B cell (primary cell): ENCODE results near the gene PCSK7. TPM values are rescaled to one million over a fixed set of nuclear protein-coding genes. Genes with fewer than 3 reads are reported as not detected.

Experiments used
- ATAC-seq: fragments of 200-7000 bp; cut with Tn5 transposase; one replicate; pipeline ENCODE4 v1.10.0; 2021; ENCODE audit warnings: low read depth, mild to moderate bottlenecking, moderate number of reproducible peaks, moderate library complexity
- CTCF ChIA-PET: fragments of 350-600 bp; sonication (Branson Sonifier 250); formaldehyde crosslinking; loops from one replicate; lab custom pipeline; 2021; ENCODE audit warnings: antibody characterized with exemption, inconsistent platforms; lab: Charles Lee
- POLR2A ChIA-PET: fragments of 350-600 bp; sonication (Branson Sonifier 250); formaldehyde crosslinking; loops from one replicate; lab custom pipeline; 2021; ENCODE audit warnings: antibody characterized with exemption; lab: Charles Lee
- DNase-seq: peaks from one replicate; pipeline ENCODE4 v3.0.0; 2013
- H2AFZ ChIP-seq: 2 replicates; pipeline ENCODE4 v1.6.1; 2012; ENCODE audit warnings: mild to moderate bottlenecking, low read depth, low read length; ENCODE audit not compliant: insufficient read depth, poor library complexity, severe bottlenecking
- H3K27ac ChIP-seq, 2 donors: 1 replicate in 1 of 2; 2 replicates in 1 of 2; pipeline ENCODE4 v1.5.1; 2012 to 2013; ENCODE audit warnings: low read length in 2 of 2, mild to moderate bottlenecking in 2 of 2, moderate library complexity in 1 of 2
- H3K27me3 ChIP-seq, 4 experiments: fragments of 200-600 bp in 1 of 4; sonication (generic) in 1 of 4; replicated peaks in 1 of 4; 1 replicate in 2 of 4; 2 replicates in 2 of 4; pipeline versions ENCODE4 v1.6.1 to v1.7.0; 2013 to 2016; ENCODE audit warnings: low read length in 3 of 4, mild to moderate bottlenecking in 2 of 4, mixed read lengths in 1 of 4, moderate library complexity in 1 of 4; ENCODE audit not compliant: insufficient read depth in 4 of 4, control insufficient read depth in 3 of 4; ENCODE audit errors: control extremely low read depth in 1 of 4
- H3K36me3 ChIP-seq, 2 experiments: replicated peaks in 1 of 2; 1 replicate in 1 of 2; 2 replicates in 1 of 2; pipeline versions ENCODE4 v1.6.1 to v1.7.1; 2013; ENCODE audit warnings: low read length in 1 of 2; ENCODE audit not compliant: insufficient read depth in 2 of 2, control insufficient read depth in 1 of 2; ENCODE audit errors: control extremely low read depth in 1 of 2, extremely low read depth in 1 of 2
- H3K4me1 ChIP-seq, 2 donors: fragments of 200-600 bp in 1 of 2; sonication (generic) in 1 of 2; 1 replicate in 1 of 2; 2 replicates in 1 of 2; pipeline versions ENCODE4 v1.5.1 to v1.6.1; 2013 to 2017; ENCODE audit warnings: low read length in 2 of 2; ENCODE audit not compliant: control insufficient read depth in 2 of 2, insufficient read depth in 2 of 2
- H3K4me2 ChIP-seq: replicated peaks from 2 replicates; pipeline ENCODE3; 2012; ENCODE audit warnings: mild to moderate bottlenecking, low read depth, low read length; ENCODE audit not compliant: poor library complexity, severe bottlenecking
- H3K4me3 ChIP-seq, 5 experiments: fragments of 200-600 bp in 1 of 5; sonication (generic) in 1 of 5; 1 replicate in 3 of 5; 2 replicates in 2 of 5; pipeline versions ENCODE4 v1.5.1 to v1.7.0; 2011 to 2016; ENCODE audit warnings: low read length in 4 of 5, mild to moderate bottlenecking in 4 of 5, low read depth in 2 of 5, control low read depth in 1 of 5, moderate library complexity in 1 of 5; ENCODE audit not compliant: insufficient read depth in 1 of 5; ENCODE audit errors: control extremely low read depth in 1 of 5, extremely low read depth in 1 of 5
- H3K79me2 ChIP-seq: fragments of 200-600 bp; sonication (generic); one replicate; pipeline ENCODE4 v1.6.0; 2016; ENCODE audit warnings: low read length; ENCODE audit not compliant: control insufficient read depth, insufficient read depth
- H3K9ac ChIP-seq: fragments of 200-600 bp; sonication (generic); 2 replicates; pipeline ENCODE4 v1.6.1; 2017; ENCODE audit warnings: mild to moderate bottlenecking, low read length, moderate library complexity
- H3K9me3 ChIP-seq, 3 donors: one replicate each; pipeline versions ENCODE4 v1.6.1 to v1.7.1; 2013; ENCODE audit warnings: low read length in 2 of 3; ENCODE audit not compliant: control insufficient read depth in 2 of 3, insufficient read depth in 1 of 3; ENCODE audit errors: control extremely low read depth in 1 of 3
- H4K20me1 ChIP-seq: 2 replicates; pipeline ENCODE4 v1.6.0; 2012; ENCODE audit warnings: mild to moderate bottlenecking, low read length; ENCODE audit not compliant: insufficient read depth, control insufficient read depth, poor library complexity, severe bottlenecking
- H3K27ac Mint-ChIP-seq: one replicate; pipeline ENCODE4 v1.8.0; 2021; ENCODE audit warnings: mixed read lengths
- H3K27me3 Mint-ChIP-seq: one replicate; pipeline ENCODE4 v1.8.0; 2021; ENCODE audit warnings: mixed read lengths
- H3K4me1 Mint-ChIP-seq: one replicate; pipeline ENCODE4 v1.8.0; 2021; ENCODE audit warnings: mixed read lengths
- H3K4me3 Mint-ChIP-seq: one replicate; pipeline ENCODE4 v1.8.0; 2021; ENCODE audit warnings: mixed read lengths
- H3K9me3 Mint-ChIP-seq: one replicate; pipeline ENCODE4 v1.8.0; 2022; ENCODE audit warnings: mixed read lengths; ENCODE audit not compliant: insufficient read depth
- EZH2 ChIP-seq: IDR thresholded peaks from 2 replicates; pipeline ENCODE4 v1.6.1; 2012; ENCODE audit warnings: borderline replicate concordance, low read depth, mild to moderate bottlenecking, moderate library complexity, low read length; ENCODE audit not compliant: insufficient read depth, poor library complexity, severe bottlenecking
- WGBS: methylation state at CpG from one replicate; pipeline ENCODE4 v1.1.5; 2013; ENCODE audit warnings: missing lambda C conversion rate; ENCODE audit not compliant: insufficient coverage; 5-methylcytosine and 5-hydroxymethylcytosine counted together
- intact Hi-C: fragments of 100-400 bp; cut with micrococcal nuclease; formaldehyde crosslinking; loops from one replicate; pipeline ENCODE4 v1.10.0; 2022
- polyA plus RNA-seq: library from polyadenylated mRNA; depleted of rRNA; stranded (reverse); fragments of >200 nt; gene quantifications from 2 replicates; pipeline ENCODE4 v1.2.3, GENCODE V29; 2012
- total RNA-seq, 2 donors: library from RNA; stranded (reverse); fragments of 120-200 nt in 1 of 2; gene quantifications; 1 replicate in 1 of 2; 2 replicates in 1 of 2; pipeline versions ENCODE4 v1.2.3 to v1.2.4, GENCODE V29; 2013 to 2022
- TF ChIP-seq, protein P1 (sequence below): fragments of 200-600 bp; IDR thresholded peaks from one replicate; pipeline ENCODE4 v1.8.0; 2022; ENCODE audit warnings: antibody characterized with exemption, mild to moderate bottlenecking

PCSK7 gene
- total and polyA plus RNA-seq, 2 donors (not counting 1 experiment from before 2014, with no cell fraction given), result 203 to 283 TPM

- no peak overlapping the region for H3K4me3 Mint-ChIP-seq
- H3K4me1 Mint-ChIP-seq, result peaks cover 9% of the 10 kb centered on the region
- H3K9me3 Mint-ChIP-seq, result no peaks in the 10 kb centered on the region
- peak overlapping the region; percentile 39 for H3K27ac Mint-ChIP-seq
- ChIA-PET CTCF (interaction anchor here (0.8 to 19.9 kb wide), 4 partner anchors 8 to 116 kb away, joined by 3 to 309 read pairs (median 6); partner anchors contain the start of gene SIDT2), POLR2A (interaction anchor here (1.3 to 1.4 kb wide), 2 partner anchors 22 to 41 kb away, joined by 5 read pairs; no protein-coding TSS in a partner anchor)
- peaks cover 22% of the 10 kb centered on the region for H4K20me1 ChIP-seq
- H2AFZ ChIP-seq, result no peak overlapping the region
- H3K4me2 ChIP-seq, result no peak overlapping the region
- no peaks in the 10 kb centered on the region for H3K27me3 ChIP-seq
- ATAC-seq, result no peak
- no peak overlapping the region for H3K9ac ChIP-seq
- no peaks in the 10 kb centered on the region for H3K27me3 Mint-ChIP-seq
- WGBS, result 100% methylated on average over 6 of the region's 7 CpGs
- H3K79me2 ChIP-seq, result peaks cover 57% of the 10 kb centered on the region
- H3K9me3 ChIP-seq, result no peaks in the 10 kb centered on the region
- H3K36me3 ChIP-seq, result peaks cover 7 to 96% of the 10 kb centered on the region in 2 experiments
- intact Hi-C loops, result no loop called here
- H3K27ac ChIP-seq, result no peak overlapping the region
- DNase-seq, result no peak
- TF ChIP-seq, protein P1, sequence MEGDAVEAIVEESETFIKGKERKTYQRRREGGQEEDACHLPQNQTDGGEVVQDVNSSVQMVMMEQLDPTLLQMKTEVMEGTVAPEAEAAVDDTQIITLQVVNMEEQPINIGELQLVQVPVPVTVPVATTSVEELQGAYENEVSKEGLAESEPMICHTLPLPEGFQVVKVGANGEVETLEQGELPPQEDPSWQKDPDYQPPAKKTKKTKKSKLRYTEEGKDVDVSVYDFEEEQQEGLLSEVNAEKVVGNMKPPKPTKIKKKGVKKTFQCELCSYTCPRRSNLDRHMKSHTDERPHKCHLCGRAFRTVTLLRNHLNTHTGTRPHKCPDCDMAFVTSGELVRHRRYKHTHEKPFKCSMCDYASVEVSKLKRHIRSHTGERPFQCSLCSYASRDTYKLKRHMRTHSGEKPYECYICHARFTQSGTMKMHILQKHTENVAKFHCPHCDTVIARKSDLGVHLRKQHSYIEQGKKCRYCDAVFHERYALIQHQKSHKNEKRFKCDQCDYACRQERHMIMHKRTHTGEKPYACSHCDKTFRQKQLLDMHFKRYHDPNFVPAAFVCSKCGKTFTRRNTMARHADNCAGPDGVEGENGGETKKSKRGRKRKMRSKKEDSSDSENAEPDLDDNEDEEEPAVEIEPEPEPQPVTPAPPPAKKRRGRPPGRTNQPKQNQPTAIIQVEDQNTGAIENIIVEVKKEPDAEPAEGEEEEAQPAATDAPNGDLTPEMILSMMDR, result no peak
- TF ChIP-seq EZH2, result no peak
- H3K4me1 ChIP-seq, result peaks cover 0 to 6% of the 10 kb centered on the region in 2 donors
- no peak overlapping the region for H3K4me3 ChIP-seq
Measured at GRCh38 chr11:117221775-117222517, 9.9 kb downstream of the PCSK7 start.
